AG10803 (cell line): Measurements from ENCODE around the gene MAGI3.

Source experiments
- DNase-seq: peaks from one replicate; pipeline ENCODE4 v3.0.0; 2010; ENCODE audit warnings: low read depth
- H3K4me3 ChIP-seq: 2 replicates; pipeline ENCODE4 v1.5.1; 2011; ENCODE audit warnings: mild to moderate bottlenecking, low read length, control low read depth
- TF ChIP-seq, protein P1 (sequence below): conservative IDR thresholded peaks from 2 replicates; pipeline ENCODE4 v1.5.1; 2011; ENCODE audit warnings: mild to moderate bottlenecking, low read length, control low read depth, inconsistent platforms

MAGI3 gene

DNA sequence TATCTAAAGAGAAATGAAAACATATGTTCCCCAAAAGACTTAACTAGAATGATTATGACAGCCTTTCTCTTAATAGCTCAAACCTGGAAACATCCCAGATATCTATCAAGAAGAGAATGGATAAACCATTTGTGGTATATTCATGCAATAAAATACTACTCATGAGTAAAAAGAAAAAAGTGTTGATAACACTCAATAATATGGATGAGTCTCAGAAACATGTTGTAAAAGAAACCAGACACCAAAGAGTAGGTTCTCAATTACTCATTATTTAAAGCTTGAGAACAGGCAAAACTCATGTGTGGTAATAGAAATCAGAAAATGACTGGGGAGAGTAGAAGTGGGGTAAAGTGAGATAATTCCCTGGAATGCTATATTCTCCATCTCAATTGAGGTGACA lies 214.8 kb downstream of the MAGI3 start:
- DNase-seq = peak; percentile 65
- TF ChIP-seq, protein P1, sequence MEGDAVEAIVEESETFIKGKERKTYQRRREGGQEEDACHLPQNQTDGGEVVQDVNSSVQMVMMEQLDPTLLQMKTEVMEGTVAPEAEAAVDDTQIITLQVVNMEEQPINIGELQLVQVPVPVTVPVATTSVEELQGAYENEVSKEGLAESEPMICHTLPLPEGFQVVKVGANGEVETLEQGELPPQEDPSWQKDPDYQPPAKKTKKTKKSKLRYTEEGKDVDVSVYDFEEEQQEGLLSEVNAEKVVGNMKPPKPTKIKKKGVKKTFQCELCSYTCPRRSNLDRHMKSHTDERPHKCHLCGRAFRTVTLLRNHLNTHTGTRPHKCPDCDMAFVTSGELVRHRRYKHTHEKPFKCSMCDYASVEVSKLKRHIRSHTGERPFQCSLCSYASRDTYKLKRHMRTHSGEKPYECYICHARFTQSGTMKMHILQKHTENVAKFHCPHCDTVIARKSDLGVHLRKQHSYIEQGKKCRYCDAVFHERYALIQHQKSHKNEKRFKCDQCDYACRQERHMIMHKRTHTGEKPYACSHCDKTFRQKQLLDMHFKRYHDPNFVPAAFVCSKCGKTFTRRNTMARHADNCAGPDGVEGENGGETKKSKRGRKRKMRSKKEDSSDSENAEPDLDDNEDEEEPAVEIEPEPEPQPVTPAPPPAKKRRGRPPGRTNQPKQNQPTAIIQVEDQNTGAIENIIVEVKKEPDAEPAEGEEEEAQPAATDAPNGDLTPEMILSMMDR = no peak
- H3K4me3 ChIP-seq = no peak overlapping the region

DNA sequence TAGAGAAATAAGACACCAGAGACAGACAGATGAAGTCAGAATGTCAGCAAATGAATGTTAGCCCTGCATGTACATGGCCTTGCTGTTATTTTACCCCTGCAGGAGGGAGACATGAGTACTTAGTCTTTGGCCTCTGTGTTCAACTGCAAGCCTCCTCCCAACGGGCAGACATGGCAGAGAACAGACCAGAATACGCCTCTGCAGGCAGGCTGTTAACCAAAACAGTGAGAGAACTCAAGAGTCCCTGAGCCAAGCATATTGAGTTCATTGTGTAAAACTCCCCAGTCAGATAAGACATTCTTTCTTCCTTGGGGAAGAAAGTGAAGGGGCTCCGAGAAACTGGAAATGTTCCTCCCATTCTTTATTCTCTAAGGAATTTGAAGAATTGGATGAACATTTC lies 218.1 kb downstream of the MAGI3 start:
- no peak overlapping the region for H3K4me3 ChIP-seq
- no peak for DNase-seq
- TF ChIP-seq, protein P1 = no peak

- no peak for DNase-seq
- no peak overlapping the region for H3K4me3 ChIP-seq
- TF ChIP-seq, protein P1 = no peak
Observed at GRCh38 chr1:113610372-113610771, 220.1 kb downstream of the MAGI3 start.

DNA sequence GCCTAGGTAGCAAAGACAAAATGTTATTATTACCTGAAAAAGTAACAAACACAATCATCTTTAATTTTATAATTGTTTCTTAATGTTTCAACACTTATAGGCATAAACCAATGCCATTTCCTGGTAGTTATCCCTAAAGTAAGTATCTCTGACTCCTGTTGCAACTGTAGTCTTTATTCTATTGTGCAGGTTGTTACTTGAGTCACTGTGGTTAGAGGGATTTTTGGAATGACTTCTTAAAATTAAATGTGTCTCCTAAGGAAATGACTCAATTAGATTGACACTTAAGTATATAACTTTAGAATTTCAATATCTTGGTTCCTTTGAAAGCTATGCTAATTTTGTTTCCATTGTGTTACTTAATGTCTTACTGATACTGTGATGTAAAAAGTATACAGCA lies 225.1 kb downstream of the MAGI3 start:
- H3K4me3 ChIP-seq = no peak overlapping the region
- TF ChIP-seq, protein P1 = no peak
- DNase-seq = peak; percentile 37

- DNase-seq = peak; percentile 9
- no peak overlapping the region for H3K4me3 ChIP-seq
- TF ChIP-seq, protein P1 = no peak
Observed at GRCh38 chr1:113616156-113616555, 225.8 kb downstream of the MAGI3 start.

DNA sequence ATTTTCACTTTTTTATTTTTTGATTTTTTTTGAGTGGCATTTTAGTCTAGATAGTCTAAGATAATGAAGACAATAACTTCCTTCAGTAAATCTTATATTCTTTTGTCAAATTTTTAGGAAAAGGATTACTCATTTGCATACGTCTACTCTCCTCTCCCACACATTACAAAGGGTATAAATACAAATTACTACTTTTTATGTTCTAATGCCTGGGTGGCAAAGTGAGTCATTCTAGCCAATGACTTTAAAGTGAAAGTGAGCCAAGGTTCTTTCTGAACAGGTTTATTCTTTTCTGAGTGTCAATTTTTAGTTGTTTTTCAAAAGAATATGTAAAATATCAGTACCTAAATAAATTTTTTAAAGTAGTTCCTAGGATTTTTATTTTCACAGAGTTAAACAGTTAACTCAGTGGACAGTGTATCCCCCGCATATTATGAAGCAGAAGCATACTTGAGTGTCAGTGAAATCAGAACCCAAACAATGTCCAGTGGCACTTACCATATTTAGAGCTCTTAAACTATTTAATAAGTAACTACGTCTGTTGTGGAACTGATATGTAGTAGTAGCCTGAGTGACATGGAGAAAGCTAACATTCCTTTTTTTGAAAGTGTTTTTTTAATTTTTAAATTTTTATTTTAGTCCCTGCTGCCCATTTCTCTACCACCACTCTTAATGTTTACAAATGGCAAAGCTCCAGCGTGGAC lies 227.3 kb downstream of the MAGI3 start:
- no peak for DNase-seq
- no peak overlapping the region for H3K4me3 ChIP-seq
- TF ChIP-seq, protein P1 = no peak

DNA sequence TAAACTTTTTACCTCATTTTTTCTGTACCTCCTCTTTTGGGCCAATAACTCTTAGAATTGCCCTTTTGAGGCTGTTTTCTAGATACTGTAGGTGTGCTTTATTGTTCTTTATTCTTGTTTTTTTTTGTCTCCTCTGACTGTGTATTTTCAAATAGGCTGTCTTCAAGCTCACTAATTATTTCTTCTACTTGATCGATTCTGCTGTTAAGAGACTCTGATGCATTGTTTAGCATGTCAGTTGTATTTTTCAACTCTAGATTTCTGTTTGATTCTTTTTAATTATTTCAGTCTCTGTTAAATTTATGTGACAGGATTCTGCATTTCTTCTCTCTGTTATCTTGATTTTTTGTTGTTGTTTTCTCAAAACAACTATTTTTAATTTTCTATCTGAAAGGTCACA lies 238.7 kb downstream of the MAGI3 start:
- no peak for DNase-seq
- H3K4me3 ChIP-seq = no peak overlapping the region
- TF ChIP-seq, protein P1 = no peak
